HG03039 (cell line): ENCODE measurements around the gene NFATC3.

Source experiments
- ATAC-seq: cut with Tn5 transposase; IDR thresholded peaks from one replicate; pipeline ENCODE4 v1.9.1; 2021; ENCODE audit warnings: mild to moderate bottlenecking, moderate library complexity; ENCODE audit not compliant: unreplicated experiment

The NFATC3 gene

DNA sequence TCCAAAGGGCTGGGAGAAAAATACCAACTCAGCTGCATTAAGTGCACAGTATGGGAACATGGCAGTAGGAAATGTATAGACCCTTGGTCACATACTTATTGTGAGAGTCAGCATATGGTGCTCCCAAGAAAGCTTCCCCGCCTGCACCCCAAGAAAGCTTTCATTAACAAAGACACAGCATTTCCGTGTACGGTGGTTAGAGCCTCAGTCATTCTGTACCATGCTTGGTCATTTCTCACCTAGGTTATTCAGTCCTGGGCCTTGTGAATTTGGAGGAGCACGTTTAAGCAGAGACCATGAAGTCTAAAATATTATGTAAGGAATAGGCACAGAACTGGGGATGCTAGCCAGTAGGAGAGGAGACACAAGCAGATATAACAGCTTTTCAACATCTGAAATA is 94.7 kb downstream of the NFATC3 start:
- no peak for ATAC-seq

- no peak for ATAC-seq
Observed at GRCh38 chr16:68183046-68183445, 97.9 kb downstream of the NFATC3 start.

DNA sequence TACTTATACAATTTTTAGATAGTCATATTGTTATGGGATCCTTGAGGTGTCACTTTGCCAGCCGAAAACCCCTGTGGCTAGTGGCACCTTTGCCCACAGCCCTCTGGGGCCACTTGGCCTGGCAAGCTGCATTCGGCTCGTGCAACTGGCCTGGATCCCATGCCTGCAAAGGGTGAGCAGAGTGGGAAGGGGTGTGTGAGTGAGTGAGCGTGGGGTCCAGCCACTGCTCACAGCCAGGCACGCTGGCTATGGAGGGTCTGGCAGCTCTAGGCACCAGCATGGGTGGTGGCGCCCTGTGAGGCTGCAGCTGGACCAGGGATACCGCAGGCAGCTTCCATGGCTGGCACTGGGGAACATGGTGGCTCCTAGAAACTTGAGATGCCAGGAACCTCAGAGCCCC is 101.7 kb downstream of the NFATC3 start:
- no peak for ATAC-seq

GRCh38 chr16:68187505-68187904 is 102.3 kb downstream of the NFATC3 start:
- ATAC-seq = no peak

GRCh38 chr16:68188170-68188569 is 103.0 kb downstream of the NFATC3 start:
- no peak for ATAC-seq

DNA sequence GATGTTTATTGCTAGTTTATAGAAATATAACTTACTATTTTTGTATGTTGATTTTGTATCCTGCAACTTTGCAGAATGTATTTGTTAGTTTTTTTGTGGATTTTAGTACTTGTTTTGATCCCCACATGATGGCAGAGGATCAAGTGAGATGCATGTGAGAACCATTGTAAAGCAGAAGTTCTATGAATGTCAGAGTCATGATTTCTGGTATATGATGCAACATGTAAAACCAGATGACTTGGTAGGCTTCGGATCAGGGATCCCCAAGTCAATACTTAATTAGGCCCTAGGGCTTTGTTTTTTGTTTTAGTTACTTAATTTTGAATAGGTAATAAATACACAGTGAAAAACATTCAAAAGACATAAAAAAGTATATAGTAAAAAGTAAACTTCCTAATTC is 104.9 kb downstream of the NFATC3 start:
- no peak for ATAC-seq

DNA sequence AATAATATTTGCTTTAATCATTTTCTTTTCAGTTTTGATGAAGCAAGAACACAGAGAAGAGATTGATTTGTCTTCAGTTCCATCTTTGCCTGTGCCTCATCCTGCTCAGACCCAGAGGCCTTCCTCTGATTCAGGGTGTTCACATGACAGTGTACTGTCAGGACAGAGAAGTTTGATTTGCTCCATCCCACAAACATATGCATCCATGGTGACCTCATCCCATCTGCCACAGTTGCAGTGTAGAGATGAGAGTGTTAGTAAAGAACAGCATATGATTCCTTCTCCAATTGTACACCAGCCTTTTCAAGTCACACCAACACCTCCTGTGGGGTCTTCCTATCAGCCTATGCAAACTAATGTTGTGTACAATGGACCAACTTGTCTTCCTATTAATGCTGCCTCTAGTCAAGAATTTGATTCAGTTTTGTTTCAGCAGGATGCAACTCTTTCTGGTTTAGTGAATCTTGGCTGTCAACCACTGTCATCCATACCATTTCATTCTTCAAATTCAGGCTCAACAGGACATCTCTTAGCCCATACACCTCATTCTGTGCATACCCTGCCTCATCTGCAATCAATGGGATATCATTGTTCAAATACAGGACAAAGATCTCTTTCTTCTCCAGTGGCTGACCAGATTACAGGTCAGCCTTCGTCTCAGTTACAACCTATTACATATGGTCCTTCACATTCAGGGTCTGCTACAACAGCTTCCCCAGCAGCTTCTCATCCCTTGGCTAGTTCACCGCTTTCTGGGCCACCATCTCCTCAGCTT is 105.8 kb downstream of the NFATC3 start:
- ATAC-seq = no peak

DNA sequence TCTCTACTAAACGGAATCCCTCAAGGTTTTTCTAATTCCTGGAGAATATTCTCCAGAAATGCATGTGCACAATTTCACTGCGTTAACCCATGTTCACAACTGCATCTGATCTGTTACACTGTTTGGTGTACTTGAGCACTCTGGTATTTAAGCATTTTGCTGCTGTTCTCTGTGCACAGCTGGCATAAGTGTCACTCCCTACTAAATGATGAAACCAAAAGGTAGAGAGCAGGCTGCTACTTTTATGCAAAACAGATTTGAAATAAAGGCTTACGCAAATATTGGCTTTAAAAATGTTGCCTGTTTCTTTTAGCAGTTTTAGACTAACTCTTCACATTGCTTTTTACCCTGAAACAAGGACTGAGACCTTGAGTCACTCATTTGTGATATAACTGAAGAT is 109.1 kb downstream of the NFATC3 start:
- no peak for ATAC-seq

DNA sequence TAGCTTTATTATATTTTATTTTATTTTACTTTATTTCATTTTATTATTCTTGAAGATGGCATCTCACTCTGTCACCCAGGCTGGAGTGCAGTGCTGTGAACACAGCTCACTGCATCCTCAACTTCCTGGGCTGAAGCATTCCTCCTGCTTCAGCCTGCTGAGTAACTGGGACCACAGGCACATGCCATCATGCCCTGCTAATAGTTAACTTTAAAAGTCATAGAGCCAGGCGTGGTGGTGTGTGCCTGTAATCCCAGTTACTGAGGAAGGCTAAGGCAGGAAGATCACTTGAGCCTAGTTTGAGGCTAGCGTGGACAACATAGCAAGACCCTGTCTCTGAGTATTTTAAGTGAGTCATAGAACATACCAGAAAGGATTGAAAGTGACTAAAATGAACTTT is 112.1 kb downstream of the NFATC3 start:
- no peak for ATAC-seq

DNA sequence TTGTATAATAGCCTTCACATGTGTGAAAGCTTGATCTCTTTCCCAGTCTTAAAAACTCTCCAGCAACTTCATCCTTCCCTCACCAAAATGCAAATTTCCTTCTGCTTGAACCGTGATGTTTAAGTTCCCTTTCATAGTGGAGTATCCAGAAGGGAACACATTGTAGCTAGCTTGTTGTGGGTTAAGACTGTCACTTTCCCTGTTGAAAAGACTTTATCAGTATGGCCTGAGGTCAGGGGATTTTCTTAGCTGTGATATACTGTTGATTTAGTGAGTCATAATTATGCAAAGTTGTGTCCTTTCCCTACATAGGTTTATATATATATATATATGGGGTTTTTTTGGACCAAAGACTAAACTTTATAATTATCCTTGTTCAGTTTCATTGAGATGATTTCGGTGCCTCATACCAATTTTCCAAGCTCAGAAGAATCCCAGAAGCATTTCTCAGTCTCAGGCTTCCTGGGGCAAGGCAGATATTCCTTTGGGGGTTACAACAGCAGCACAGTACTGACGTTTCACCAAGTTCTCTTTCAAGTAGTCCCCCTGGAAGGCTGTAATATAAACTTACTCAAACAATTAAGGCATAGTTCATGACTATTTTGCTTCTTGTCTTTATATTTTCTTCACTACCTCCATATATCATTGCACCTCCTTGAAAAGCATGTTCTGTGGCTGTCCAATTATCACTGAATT is 115.1 kb downstream of the NFATC3 start:
- ATAC-seq = no peak

- ATAC-seq = no peak
Observed at GRCh38 chr16:68202091-68202519, 116.9 kb downstream of the NFATC3 start.

DNA sequence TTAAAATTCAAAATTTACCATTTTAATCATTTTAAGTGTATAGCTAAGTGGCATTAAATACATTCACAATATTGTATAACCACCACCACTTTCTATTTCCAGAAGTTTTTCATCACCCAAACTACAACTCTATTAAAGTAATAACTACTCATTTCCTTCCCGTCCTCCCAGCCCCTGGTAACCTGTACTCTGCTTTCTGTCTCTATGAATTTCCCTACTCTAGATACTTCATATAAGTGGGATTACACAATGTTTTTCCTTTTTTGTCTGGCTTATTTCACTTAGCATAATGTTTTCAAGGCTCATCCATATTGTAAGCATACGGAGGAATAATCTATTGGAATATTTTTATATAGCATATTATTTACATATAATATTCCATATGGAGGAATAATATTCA is 121.1 kb downstream of the NFATC3 start:
- ATAC-seq = no peak

- no peak for ATAC-seq
Observed at GRCh38 chr16:68214726-68215125, 129.6 kb downstream of the NFATC3 start.

DNA sequence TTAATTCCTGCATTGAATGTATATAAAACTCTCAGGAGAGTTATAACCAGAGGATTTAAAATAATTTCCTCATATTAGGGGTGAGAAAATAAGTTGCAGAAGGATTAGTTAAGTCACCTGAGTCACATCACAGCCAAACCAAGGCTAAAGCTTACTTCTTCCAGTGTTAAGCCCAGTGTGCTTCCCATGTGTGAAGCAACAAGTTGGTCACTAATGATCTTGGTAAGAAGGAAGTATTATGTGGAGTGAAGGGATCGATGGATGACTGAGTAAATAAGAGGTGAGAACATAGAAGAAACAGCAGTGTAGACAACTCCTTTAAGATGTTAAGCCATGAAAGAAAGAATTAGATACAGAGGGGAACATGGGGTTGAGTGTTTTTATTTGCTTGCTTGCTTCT is 130.1 kb downstream of the NFATC3 start:
- ATAC-seq = no peak

GRCh38 chr16:68216240-68216639 is 131.1 kb downstream of the NFATC3 start:
- no peak for ATAC-seq

- ATAC-seq = no peak
Observed at GRCh38 chr16:68217506-68217905, 132.3 kb downstream of the NFATC3 start.

- ATAC-seq = no peak
Observed at GRCh38 chr16:68219725-68220351, 134.7 kb downstream of the NFATC3 start.

DNA sequence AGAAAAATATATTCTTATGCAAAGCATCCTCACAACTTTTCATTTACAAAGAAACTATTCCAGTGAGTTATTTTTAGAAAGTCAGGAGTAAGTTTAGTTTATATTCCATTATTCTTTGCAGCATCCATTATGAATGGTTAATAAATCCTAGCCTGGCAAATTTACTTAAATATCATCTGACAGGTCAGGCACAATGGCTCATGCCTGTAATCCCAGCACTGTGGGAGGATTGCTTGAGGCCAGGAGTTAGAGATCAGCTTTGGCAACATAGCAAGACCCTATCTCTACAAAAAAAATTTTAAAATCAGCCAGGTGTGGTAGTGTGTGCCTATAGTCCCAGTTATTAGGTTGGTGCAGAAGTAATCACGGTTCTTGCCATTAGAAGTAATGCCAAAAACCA is 137.9 kb downstream of the NFATC3 start:
- no peak for ATAC-seq

GRCh38 chr16:68226116-68226515 is 140.9 kb downstream of the NFATC3 start:
- no peak for ATAC-seq

GRCh38 chr16:68227183-68227793 is 142.1 kb downstream of the NFATC3 start:
- ATAC-seq = no peak

- no peak for ATAC-seq
Observed at GRCh38 chr16:68227850-68228553, 142.8 kb downstream of the NFATC3 start.
